ENCODE data around the gene PCSK5. TPM values are rescaled to one million over a fixed set of nuclear protein-coding genes. Genes with fewer than 3 reads are reported as not detected.

PCSK5 gene
- total RNA-seq (0.10 TPM in 1 of 2 replicates, not detected in the other), polyA plus RNA-seq (0.09 and 0.35 TPM in 2 replicates), polyA minus RNA-seq (0.43 and 2.1 TPM in 2 replicates)
- total RNA-seq (2013): 0.47 TPM

DNA sequence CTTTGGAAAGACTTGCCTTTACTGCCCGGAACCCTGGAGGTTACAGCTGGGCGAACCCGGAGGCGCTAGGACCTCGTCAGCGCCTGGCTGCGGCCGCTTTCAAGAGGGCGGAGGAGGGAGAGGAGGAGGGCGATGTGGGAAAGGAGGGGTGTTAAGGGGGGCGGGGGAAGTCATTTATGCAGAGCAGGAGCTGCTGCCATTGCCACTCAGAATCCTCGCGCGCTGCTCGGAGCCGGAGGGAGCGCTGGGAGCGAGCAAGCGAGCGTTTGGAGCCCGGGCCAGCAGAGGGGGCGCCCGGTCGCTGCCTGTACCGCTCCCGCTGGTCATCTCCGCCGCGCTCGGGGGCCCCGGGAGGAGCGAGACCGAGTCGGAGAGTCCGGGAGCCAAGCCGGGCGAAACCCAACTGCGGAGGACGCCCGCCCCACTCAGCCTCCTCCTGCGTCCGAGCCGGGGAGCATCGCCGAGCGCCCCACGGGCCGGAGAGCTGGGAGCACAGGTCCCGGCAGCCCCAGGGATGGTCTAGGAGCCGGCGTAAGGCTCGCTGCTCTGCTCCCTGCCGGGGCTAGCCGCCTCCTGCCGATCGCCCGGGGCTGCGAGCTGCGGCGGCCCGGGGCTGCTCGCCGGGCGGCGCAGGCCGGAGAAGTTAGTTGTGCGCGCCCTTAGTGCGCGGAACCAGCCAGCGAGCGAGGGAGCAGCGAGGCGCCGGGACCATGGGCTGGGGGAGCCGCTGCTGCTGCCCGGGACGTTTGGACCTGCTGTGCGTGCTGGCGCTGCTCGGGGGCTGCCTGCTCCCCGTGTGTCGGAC is at the start of gene PCSK5:
Gene PCSK5, plus strand, starts transcription at position 202 of the 805 bp plus-strand sequence. Its CDS starts 509 bp downstream, at position 711.
- TF ChIP-seq EZH2 (IDR thresholded peaks at IDR 0.05; ENCODE audit: borderline replicate concordance, insufficient read depth, low read depth, low read length, poor library complexity, severe bottlenecking): no peak
- TF ChIP-seq, protein P1, sequence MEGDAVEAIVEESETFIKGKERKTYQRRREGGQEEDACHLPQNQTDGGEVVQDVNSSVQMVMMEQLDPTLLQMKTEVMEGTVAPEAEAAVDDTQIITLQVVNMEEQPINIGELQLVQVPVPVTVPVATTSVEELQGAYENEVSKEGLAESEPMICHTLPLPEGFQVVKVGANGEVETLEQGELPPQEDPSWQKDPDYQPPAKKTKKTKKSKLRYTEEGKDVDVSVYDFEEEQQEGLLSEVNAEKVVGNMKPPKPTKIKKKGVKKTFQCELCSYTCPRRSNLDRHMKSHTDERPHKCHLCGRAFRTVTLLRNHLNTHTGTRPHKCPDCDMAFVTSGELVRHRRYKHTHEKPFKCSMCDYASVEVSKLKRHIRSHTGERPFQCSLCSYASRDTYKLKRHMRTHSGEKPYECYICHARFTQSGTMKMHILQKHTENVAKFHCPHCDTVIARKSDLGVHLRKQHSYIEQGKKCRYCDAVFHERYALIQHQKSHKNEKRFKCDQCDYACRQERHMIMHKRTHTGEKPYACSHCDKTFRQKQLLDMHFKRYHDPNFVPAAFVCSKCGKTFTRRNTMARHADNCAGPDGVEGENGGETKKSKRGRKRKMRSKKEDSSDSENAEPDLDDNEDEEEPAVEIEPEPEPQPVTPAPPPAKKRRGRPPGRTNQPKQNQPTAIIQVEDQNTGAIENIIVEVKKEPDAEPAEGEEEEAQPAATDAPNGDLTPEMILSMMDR (IDR thresholded peaks at IDR 0.05): no peak
- H3K27ac Mint-ChIP-seq: no peak within 1 kb of the TSS
- Histone ChIP-seq H3K9ac (ENCODE audit: low read length) (peak within 1 kb of the TSS; percentile 59), H3K4me3 (ENCODE audit: control extremely low read depth in 1 of 5, extremely low read depth in 1 of 5, insufficient read depth in 1 of 5, low read depth in 2 of 5, low read length in 4 of 5) (peak within 1 kb of the TSS; percentile 19 to 88 (median 49)), H3K27me3 (replicated peaks in 1 of 4; ENCODE audit: control extremely low read depth in 1 of 4, control insufficient read depth in 3 of 4, insufficient read depth in 4 of 4, low read length in 3 of 4) (peaks cover 0 to 45% (median 20%) of the 10 kb centered on the region in 4 experiments), H3K36me3 (replicated peaks in 1 of 2; ENCODE audit: control extremely low read depth in 1 of 2, control insufficient read depth in 1 of 2, extremely low read depth in 1 of 2, insufficient read depth in 2 of 2, low read length in 1 of 2) (no peaks in the 10 kb centered on the region), H3K9me3 (ENCODE audit: control extremely low read depth in 1 of 3, control insufficient read depth in 2 of 3, insufficient read depth in 1 of 3, low read length in 2 of 3) (peaks cover 0 to 16% (median 0%) of the 10 kb centered on the region in 3 donors), H3K4me2 (replicated peaks; ENCODE audit: low read depth, low read length, poor library complexity, severe bottlenecking) (peak within 1 kb of the TSS; percentile 79), H4K20me1 (ENCODE audit: control insufficient read depth, insufficient read depth, low read length, poor library complexity, severe bottlenecking) (no peaks in the 10 kb centered on the region), H3K4me1 (ENCODE audit: control insufficient read depth in 2 of 2, insufficient read depth in 2 of 2, low read length in 2 of 2) (peaks cover 18 to 29% of the 10 kb centered on the region in 2 donors), H3K27ac (ENCODE audit: low read length in 2 of 2) (no peak within 1 kb of the TSS), H2AFZ (ENCODE audit: insufficient read depth, low read depth, low read length, poor library complexity, severe bottlenecking) (peak within 1 kb of the TSS; percentile 66), H3K79me2 (ENCODE audit: control insufficient read depth, insufficient read depth, low read length) (no peaks in the 10 kb centered on the region)
- peak within 1 kb of the TSS; percentile 81 for H3K4me3 Mint-ChIP-seq
- ChIA-PET CTCF (no interaction called here), POLR2A (no interaction called here)
- ATAC-seq (ENCODE audit: low read depth) (peak; percentile 39), DNase-seq (peak; percentile 22)
- intact Hi-C loops (cut with micrococcal nuclease): no loop called here
- H3K27me3 Mint-ChIP-seq: peaks cover 59% of the 10 kb centered on the region
- peaks cover 17% of the 10 kb centered on the region for H3K4me1 Mint-ChIP-seq
- 4% methylated on average over 83 of the region's 83 CpGs for WGBS (ENCODE audit: insufficient coverage)
- no peaks in the 10 kb centered on the region for H3K9me3 Mint-ChIP-seq (ENCODE audit: insufficient read depth)

DNA sequence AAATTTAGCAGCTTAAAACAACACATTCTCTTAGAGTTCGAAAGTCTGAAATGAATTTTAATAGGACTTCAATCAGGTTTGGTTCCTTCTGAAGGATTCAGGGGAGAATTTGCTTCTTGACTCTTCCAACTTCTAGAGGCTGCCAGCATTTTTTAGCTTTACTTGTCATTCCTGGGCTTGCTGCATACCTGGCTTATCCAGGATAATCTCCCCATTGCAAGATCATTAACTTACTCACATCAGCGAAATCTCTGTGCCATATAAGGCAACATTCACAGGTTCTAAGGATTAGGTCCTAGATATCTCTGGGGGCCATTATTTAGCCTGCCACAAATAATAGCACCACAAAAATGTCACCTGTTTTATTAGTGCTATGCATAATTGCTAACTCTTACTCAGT is 46.2 kb upstream of the PCSK5 start:
- H4K20me1 ChIP-seq (ENCODE audit: control insufficient read depth, insufficient read depth, low read length, poor library complexity, severe bottlenecking): no peaks in the 10 kb centered on the region
- no peak overlapping the region for H3K27ac ChIP-seq (ENCODE audit: low read length in 2 of 2)
- no peak for TF ChIP-seq EZH2 (IDR thresholded peaks at IDR 0.05; ENCODE audit: borderline replicate concordance, insufficient read depth, low read depth, low read length, poor library complexity, severe bottlenecking)
- TF ChIP-seq, protein P1 (IDR thresholded peaks at IDR 0.05): no peak
- no peaks in the 10 kb centered on the region for H3K27me3 ChIP-seq (replicated peaks in 1 of 4; ENCODE audit: control extremely low read depth in 1 of 4, control insufficient read depth in 3 of 4, insufficient read depth in 4 of 4, low read length in 3 of 4)
- intact Hi-C loops (cut with micrococcal nuclease): no loop called here
- Mint-ChIP-seq H3K4me1 (no peaks in the 10 kb centered on the region), H3K27me3 (no peaks in the 10 kb centered on the region), H3K9me3 (ENCODE audit: insufficient read depth) (peaks cover 2% of the 10 kb centered on the region), H3K27ac (no peak overlapping the region), H3K4me3 (no peak overlapping the region)
- no peaks in the 10 kb centered on the region for H3K79me2 ChIP-seq (ENCODE audit: control insufficient read depth, insufficient read depth, low read length)
- H3K4me3 ChIP-seq (ENCODE audit: control extremely low read depth in 1 of 5, extremely low read depth in 1 of 5, insufficient read depth in 1 of 5, low read depth in 2 of 5, low read length in 4 of 5): no peak overlapping the region
- H3K9ac ChIP-seq (ENCODE audit: low read length): no peak overlapping the region
- H3K36me3 ChIP-seq (replicated peaks in 1 of 2; ENCODE audit: control extremely low read depth in 1 of 2, control insufficient read depth in 1 of 2, extremely low read depth in 1 of 2, insufficient read depth in 2 of 2, low read length in 1 of 2): no peaks in the 10 kb centered on the region
- no peak for ATAC-seq (ENCODE audit: low read depth)
- H3K9me3 ChIP-seq (ENCODE audit: control extremely low read depth in 1 of 3, control insufficient read depth in 2 of 3, insufficient read depth in 1 of 3, low read length in 2 of 3): no peaks in the 10 kb centered on the region
- H3K4me2 ChIP-seq (replicated peaks; ENCODE audit: low read depth, low read length, poor library complexity, severe bottlenecking): no peak overlapping the region
- no peak for DNase-seq
- 80% methylated on average over 1 of the region's 2 CpGs for WGBS (ENCODE audit: insufficient coverage)
- CTCF ChIA-PET: no interaction called here
- H3K4me1 ChIP-seq (ENCODE audit: control insufficient read depth in 2 of 2, insufficient read depth in 2 of 2, low read length in 2 of 2): no peaks in the 10 kb centered on the region
- POLR2A ChIA-PET: no interaction called here
- no peak overlapping the region for H2AFZ ChIP-seq (ENCODE audit: insufficient read depth, low read depth, low read length, poor library complexity, severe bottlenecking)
